Kidney epithelial cell (primary cell): ENCODE measurements around the gene ITGB4. TPM values are rescaled to one million over a fixed set of nuclear protein-coding genes. Genes with fewer than 3 reads are reported as not detected.

ENCODE experiments used
- DNase-seq: peaks from one replicate; pipeline ENCODE4 v3.0.0-alpha.2; 2010; ENCODE audit warnings: low read depth
- H3K27me3 ChIP-seq: 2 replicates; pipeline ENCODE4 v1.6.0; 2011; ENCODE audit warnings: low read length; ENCODE audit not compliant: control insufficient read depth, insufficient read depth
- H3K36me3 ChIP-seq: 2 replicates; pipeline ENCODE4 v1.5.1; 2011; ENCODE audit warnings: low read length; ENCODE audit not compliant: control insufficient read depth, insufficient read depth
- H3K4me3 ChIP-seq: 2 replicates; pipeline ENCODE4 v1.5.1; 2011; ENCODE audit warnings: low read depth, mild to moderate bottlenecking, control low read depth, low read length
- total RNA-seq: library from RNA; depleted of rRNA; stranded (reverse); fragments of >200 nt; gene quantifications from 2 replicates; pipeline ENCODE4 v1.2.3, GENCODE V29; 2015
- TF ChIP-seq, protein P1 (sequence below): IDR thresholded peaks from 2 replicates; pipeline ENCODE4 v1.5.1; 2011; ENCODE audit warnings: mild to moderate bottlenecking, moderate library complexity, low read length, control low read depth, inconsistent platforms; ENCODE audit not compliant: insufficient read depth, poor library complexity, severe bottlenecking

The ITGB4 gene
- total RNA-seq, 1 donor from 2014 or later, result 17.8 TPM

- Histone ChIP-seq H3K27me3 (no peaks in the 10 kb centered on the region), H3K36me3 (peaks cover 1% of the 10 kb centered on the region), H3K4me3 (no peak overlapping the region)
- no peak for DNase-seq
- TF ChIP-seq, protein P1, sequence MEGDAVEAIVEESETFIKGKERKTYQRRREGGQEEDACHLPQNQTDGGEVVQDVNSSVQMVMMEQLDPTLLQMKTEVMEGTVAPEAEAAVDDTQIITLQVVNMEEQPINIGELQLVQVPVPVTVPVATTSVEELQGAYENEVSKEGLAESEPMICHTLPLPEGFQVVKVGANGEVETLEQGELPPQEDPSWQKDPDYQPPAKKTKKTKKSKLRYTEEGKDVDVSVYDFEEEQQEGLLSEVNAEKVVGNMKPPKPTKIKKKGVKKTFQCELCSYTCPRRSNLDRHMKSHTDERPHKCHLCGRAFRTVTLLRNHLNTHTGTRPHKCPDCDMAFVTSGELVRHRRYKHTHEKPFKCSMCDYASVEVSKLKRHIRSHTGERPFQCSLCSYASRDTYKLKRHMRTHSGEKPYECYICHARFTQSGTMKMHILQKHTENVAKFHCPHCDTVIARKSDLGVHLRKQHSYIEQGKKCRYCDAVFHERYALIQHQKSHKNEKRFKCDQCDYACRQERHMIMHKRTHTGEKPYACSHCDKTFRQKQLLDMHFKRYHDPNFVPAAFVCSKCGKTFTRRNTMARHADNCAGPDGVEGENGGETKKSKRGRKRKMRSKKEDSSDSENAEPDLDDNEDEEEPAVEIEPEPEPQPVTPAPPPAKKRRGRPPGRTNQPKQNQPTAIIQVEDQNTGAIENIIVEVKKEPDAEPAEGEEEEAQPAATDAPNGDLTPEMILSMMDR, result no peak
Measured at GRCh38 chr17:75688209-75688825, 32.9 kb upstream of the ITGB4 start.

DNA sequence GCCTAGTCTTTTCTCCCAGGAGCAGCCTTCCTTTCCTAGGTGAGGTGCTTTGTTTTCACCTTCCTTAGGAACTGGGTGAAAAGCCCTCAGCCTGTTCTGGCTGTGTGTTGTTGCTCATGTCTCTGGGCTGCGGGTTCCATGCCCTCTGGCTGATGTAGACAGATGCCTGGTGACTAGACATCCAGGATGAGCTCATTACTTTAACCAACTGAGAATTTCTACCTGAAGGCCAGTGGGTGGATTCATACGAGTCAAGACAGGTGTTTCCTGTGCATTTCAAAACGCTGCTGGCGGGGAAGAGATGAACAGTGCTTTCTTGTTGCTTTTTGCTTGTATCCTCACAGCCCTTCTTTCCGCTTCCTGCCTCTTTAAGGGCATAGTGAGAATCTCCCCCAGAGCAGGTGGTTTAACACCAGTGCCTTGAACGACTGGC, 31.8 kb upstream of the ITGB4 start:
- TF ChIP-seq, protein P1, result no peak

DNA sequence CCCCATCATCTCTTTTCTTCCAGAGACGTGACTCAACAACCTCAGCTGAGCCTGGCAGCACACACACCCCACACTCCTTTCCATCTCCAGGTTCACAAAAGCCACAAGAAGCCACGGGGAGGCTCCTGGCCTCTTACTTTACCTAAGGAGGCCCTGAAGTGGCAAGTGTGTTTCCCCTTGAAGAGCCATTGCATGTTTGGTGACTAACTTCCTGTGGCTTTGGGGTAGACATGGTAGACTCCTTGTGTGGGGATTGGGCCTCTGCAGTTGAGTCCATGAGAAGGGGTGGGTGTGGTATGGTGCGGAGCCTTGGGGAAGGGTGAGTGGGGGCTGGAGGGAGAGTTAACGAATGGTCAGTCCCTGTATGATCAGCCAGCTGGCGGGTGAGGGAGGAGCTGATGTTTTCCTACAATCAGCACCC, 29.9 kb upstream of the ITGB4 start:
- no peak for DNase-seq

More for the DNA sequence above, 31.8 kb upstream of the ITGB4 start:
- H3K36me3 ChIP-seq, result peaks cover 1% of the 10 kb centered on the region
- H3K4me3 ChIP-seq, result no peak overlapping the region
- H3K27me3 ChIP-seq, result no peaks in the 10 kb centered on the region
- no peak for DNase-seq

GRCh38 chr17:75691801-75692626, 29.2 kb upstream of the ITGB4 start:
- no peak for DNase-seq
- H3K36me3 ChIP-seq, result peaks cover 1% of the 10 kb centered on the region
- no peak overlapping the region for H3K4me3 ChIP-seq
- TF ChIP-seq, protein P1, result no peak
- H3K27me3 ChIP-seq, result no peaks in the 10 kb centered on the region

More for the DNA sequence above, 29.9 kb upstream of the ITGB4 start:
- H3K36me3 ChIP-seq, result peaks cover 1% of the 10 kb centered on the region
- TF ChIP-seq, protein P1, result no peak
- no peak overlapping the region for H3K4me3 ChIP-seq
- no peaks in the 10 kb centered on the region for H3K27me3 ChIP-seq

- H3K36me3 ChIP-seq, result peaks cover 1% of the 10 kb centered on the region
- DNase-seq, result no peak
Measured at GRCh38 chr17:75692976-75693375, 28.3 kb upstream of the ITGB4 start.

More at GRCh38 chr17:75692976-75693375, 28.3 kb upstream of the ITGB4 start:
- Histone ChIP-seq H3K27me3 (no peaks in the 10 kb centered on the region), H3K4me3 (no peak overlapping the region)
- TF ChIP-seq, protein P1, result no peak
